Subcutaneous abdominal adipose tissue (tissue), 5 donors: ENCODE measurements around the gene ZNF580.
A peak's percentile ranks its signal among the peaks of the same experiment; 100 is the strongest.

ENCODE experiments used
- H3K27ac ChIP-seq: one replicate; pipeline ENCODE4 v1.7.0; 2013; ENCODE audit warnings: low read depth, mild to moderate bottlenecking, inconsistent platforms, low read length, moderate library complexity
- H3K27me3 ChIP-seq, 5 donors: one replicate each; pipeline ENCODE4 v1.7.0; 2013; ENCODE audit warnings: low read length in 5 of 5, inconsistent platforms in 1 of 5; ENCODE audit not compliant: control insufficient read depth in 5 of 5, insufficient read depth in 4 of 5
- H3K36me3 ChIP-seq, 5 donors: one replicate each; pipeline ENCODE4 v1.7.0; 2013; ENCODE audit warnings: low read length in 5 of 5; ENCODE audit not compliant: control insufficient read depth in 5 of 5, insufficient read depth in 5 of 5
- H3K4me1 ChIP-seq, 5 donors: one replicate each; pipeline ENCODE4 v1.7.0; 2013; ENCODE audit warnings: low read length in 5 of 5, mild to moderate bottlenecking in 3 of 5, moderate library complexity in 1 of 5; ENCODE audit not compliant: control insufficient read depth in 5 of 5, insufficient read depth in 5 of 5
- H3K4me3 ChIP-seq, 5 donors: one replicate each; pipeline ENCODE4 v1.7.0; 2013; ENCODE audit warnings: low read length in 5 of 5, low read depth in 1 of 5
- H3K9ac ChIP-seq, 5 donors: one replicate each; pipeline ENCODE4 v1.7.0; 2013; ENCODE audit warnings: low read length in 5 of 5, mild to moderate bottlenecking in 4 of 5, moderate library complexity in 3 of 5
- H3K9me3 ChIP-seq, 5 donors: one replicate each; pipeline ENCODE4 v1.7.0; 2013; ENCODE audit warnings: low read length in 5 of 5; ENCODE audit not compliant: control insufficient read depth in 5 of 5
- donor health status: healthy.
- donor health status: healthy.
- donor health status: healthy.
- donor health status: healthy.
- donor health status: healthy.

ZNF580 gene

GRCh38 chr19:55650602-55651230, 9.9 kb downstream of the ZNF580 start:
- Histone ChIP-seq H3K36me3 (peaks cover 0 to 7% (median 3%) of the 10 kb centered on the region in 5 donors), H3K4me3 (no peak overlapping the region), H3K4me1 (peaks cover 14 to 37% (median 30%) of the 10 kb centered on the region in 5 donors), H3K27me3 (no peaks in the 10 kb centered on the region), H3K27ac (no peak overlapping the region), H3K9me3 (no peaks in the 10 kb centered on the region), H3K9ac (no peak overlapping the region)

- no peak overlapping the region for H3K9ac ChIP-seq
- no peak overlapping the region for H3K4me3 ChIP-seq
- no peak overlapping the region for H3K27ac ChIP-seq
- H3K4me1 ChIP-seq, result peaks cover 14 to 42% (median 35%) of the 10 kb centered on the region in 5 donors
- no peaks in the 10 kb centered on the region for H3K27me3 ChIP-seq
- peaks cover 0 to 6% (median 3%) of the 10 kb centered on the region in 5 donors for H3K36me3 ChIP-seq
- H3K9me3 ChIP-seq, result no peaks in the 10 kb centered on the region
Observed at GRCh38 chr19:55651236-55651635, 10.4 kb downstream of the ZNF580 start.

GRCh38 chr19:55652311-55653128, 11.7 kb downstream of the ZNF580 start:
- Histone ChIP-seq H3K27me3 (no peaks in the 10 kb centered on the region), H3K4me3 (no peak overlapping the region), H3K4me1 (peaks cover 24 to 49% (median 41%) of the 10 kb centered on the region in 5 donors), H3K36me3 (peaks cover 0 to 8% (median 6%) of the 10 kb centered on the region in 5 donors), H3K27ac (no peak overlapping the region), H3K9ac (no peak overlapping the region), H3K9me3 (no peaks in the 10 kb centered on the region)

- Histone ChIP-seq H3K27me3 (no peaks in the 10 kb centered on the region), H3K4me3 (peak overlapping the region; percentile 79 to 97 (median 89)), H3K36me3 (peaks cover 0 to 9% (median 8%) of the 10 kb centered on the region in 5 donors), H3K9ac (peak overlapping the region; percentile 88 to 98 (median 97)), H3K4me1 (peaks cover 28 to 50% (median 45%) of the 10 kb centered on the region in 5 donors), H3K27ac (peak overlapping the region; percentile 94), H3K9me3 (no peaks in the 10 kb centered on the region)
Observed at GRCh38 chr19:55653651-55654322, 13.0 kb downstream of the ZNF580 start.

- peaks cover 0 to 16% (median 11%) of the 10 kb centered on the region in 5 donors for H3K36me3 ChIP-seq
- H3K4me3 ChIP-seq, result peak overlapping the region; percentile 79 to 97 (median 89)
- H3K27ac ChIP-seq, result peak overlapping the region; percentile 94
- H3K9me3 ChIP-seq, result no peaks in the 10 kb centered on the region
- peak overlapping the region; percentile 88 to 98 (median 97) for H3K9ac ChIP-seq
- H3K27me3 ChIP-seq, result no peaks in the 10 kb centered on the region
- peaks cover 23 to 50% (median 43%) of the 10 kb centered on the region in 5 donors for H3K4me1 ChIP-seq
Observed at GRCh38 chr19:55654323-55654867, 13.6 kb downstream of the ZNF580 start.

- H3K4me1 ChIP-seq, result peaks cover 23 to 55% (median 43%) of the 10 kb centered on the region in 5 donors
- H3K4me3 ChIP-seq, result peak within 1 kb of the TSS; percentile 86 to 97 (median 91)
- no peaks in the 10 kb centered on the region for H3K9me3 ChIP-seq
Observed at GRCh38 chr19:55654868-55655647, 14.3 kb downstream of the ZNF580 start, which contains the start of gene U2AF2. Gene U2AF2, plus strand, starts transcription at chr19:55655035. Its CDS starts 70 bp downstream, at chr19:55655105.

GRCh38 chr19:55655648-55656040, 14.8 kb downstream of the ZNF580 start:
- H3K27ac ChIP-seq, result peak overlapping the region; percentile 94
- H3K4me3 ChIP-seq, result peak overlapping the region; percentile 81 to 95 (median 89)
- peaks cover 23 to 56% (median 43%) of the 10 kb centered on the region in 5 donors for H3K4me1 ChIP-seq
- H3K36me3 ChIP-seq, result peaks cover 0 to 27% (median 19%) of the 10 kb centered on the region in 5 donors
- H3K9ac ChIP-seq, result peak overlapping the region; percentile 84 to 100 (median 94)
- H3K27me3 ChIP-seq, result no peaks in the 10 kb centered on the region
- no peaks in the 10 kb centered on the region for H3K9me3 ChIP-seq

More at GRCh38 chr19:55654868-55655647, 14.3 kb downstream of the ZNF580 start, which contains the start of gene U2AF2:
- H3K27ac ChIP-seq, result peak within 1 kb of the TSS; percentile 94
- peak within 1 kb of the TSS; percentile 89 to 100 (median 97) for H3K9ac ChIP-seq
- no peaks in the 10 kb centered on the region for H3K27me3 ChIP-seq
- peaks cover 0 to 22% (median 14%) of the 10 kb centered on the region in 5 donors for H3K36me3 ChIP-seq

GRCh38 chr19:55656552-55656951, 15.8 kb downstream of the ZNF580 start:
- Histone ChIP-seq H3K27ac (no peak overlapping the region), H3K27me3 (no peaks in the 10 kb centered on the region), H3K9me3 (no peaks in the 10 kb centered on the region), H3K4me1 (peaks cover 23 to 56% (median 43%) of the 10 kb centered on the region in 5 donors), H3K4me3 (peak overlapping the region; percentile 81 to 95 (median 89)), H3K9ac (peak overlapping the region; percentile 84 to 100 (median 94)), H3K36me3 (peaks cover 0 to 36% (median 25%) of the 10 kb centered on the region in 5 donors)
